ENCODE results near the gene NDUFA1. TPM values are rescaled to one million over a fixed set of nuclear protein-coding genes. Genes with fewer than 3 reads are reported as not detected.
"Not testable (repeated sequence)": the region's sequence is repeated elsewhere in the genome, so short reads cannot be mapped to it uniquely, and the experiment has no call there.

NDUFA1 gene
- total RNA-seq, result 10 to 100 TPM; 55.7 to 63.7 TPM

DNA sequence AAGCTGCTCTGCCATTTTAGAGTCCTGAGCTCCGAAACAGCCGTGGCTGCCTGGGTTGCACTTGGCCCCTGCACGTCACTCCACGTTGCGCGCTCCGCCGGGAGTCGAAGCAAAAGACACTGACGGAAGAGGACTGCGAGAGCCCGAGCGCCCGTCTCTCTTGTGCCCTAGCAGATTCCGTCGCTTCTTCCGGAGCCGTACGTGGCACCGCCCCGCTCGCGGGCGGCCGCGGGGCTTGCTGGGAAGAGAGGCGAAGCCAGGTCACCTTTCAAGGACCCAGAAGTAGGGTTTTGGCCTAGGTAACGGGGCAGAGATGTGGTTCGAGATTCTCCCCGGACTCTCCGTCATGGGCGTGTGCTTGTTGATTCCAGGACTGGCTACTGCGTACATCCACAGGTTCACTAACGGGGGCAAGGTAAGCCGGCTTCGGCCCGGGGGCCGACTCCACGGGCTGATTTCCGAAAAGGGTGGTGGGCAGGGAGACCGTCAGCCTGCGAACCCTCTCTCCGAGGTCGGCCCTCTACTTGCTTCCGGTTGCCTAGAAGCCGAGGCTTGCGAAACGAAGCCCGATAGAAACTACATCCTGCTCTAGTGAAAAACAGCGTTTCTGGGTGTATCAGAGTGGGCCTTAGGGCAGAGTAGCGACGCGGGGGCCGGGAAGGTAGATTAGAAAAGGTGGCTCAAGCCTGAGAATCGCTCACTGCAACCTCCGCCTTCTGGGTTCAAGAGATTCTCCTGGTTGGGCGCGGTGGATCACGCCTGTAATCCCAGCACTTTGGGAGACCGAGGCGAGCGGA, at the start of gene NDUFA1, which contains the start of gene RNF113A:
Gene NDUFA1, plus strand, starts transcription at position 234 of the 797 bp plus-strand sequence. Its CDS starts 80 bp downstream, at position 314.
Gene RNF113A, minus strand, starts transcription at position 135 of the 797 bp plus-strand sequence. Its CDS starts 120 bp downstream, at position 15.
- no peaks in the 10 kb centered on the region for H3K27me3 Mint-ChIP-seq (ENCODE audit: low read depth)
- H3K9me3 Mint-ChIP-seq, result no peaks in the 10 kb centered on the region
- peak; percentile 86 to 88 for DNase-seq
- peak; percentile 94 to 96 for ATAC-seq (replicated peaks in 1 of 2)
- H3K27ac Mint-ChIP-seq, result peak within 1 kb of the TSS; percentile 99
- peaks cover 24% of the 10 kb centered on the region for H3K4me1 Mint-ChIP-seq (ENCODE audit: low read depth)
- peak within 1 kb of the TSS; percentile 92 to 100 for H3K4me3 Mint-ChIP-seq
- peaks cover 11% of the 10 kb centered on the region in 2 donors for H3K36me3 Mint-ChIP-seq (ENCODE audit: insufficient read depth in 2 of 2)

DNA sequence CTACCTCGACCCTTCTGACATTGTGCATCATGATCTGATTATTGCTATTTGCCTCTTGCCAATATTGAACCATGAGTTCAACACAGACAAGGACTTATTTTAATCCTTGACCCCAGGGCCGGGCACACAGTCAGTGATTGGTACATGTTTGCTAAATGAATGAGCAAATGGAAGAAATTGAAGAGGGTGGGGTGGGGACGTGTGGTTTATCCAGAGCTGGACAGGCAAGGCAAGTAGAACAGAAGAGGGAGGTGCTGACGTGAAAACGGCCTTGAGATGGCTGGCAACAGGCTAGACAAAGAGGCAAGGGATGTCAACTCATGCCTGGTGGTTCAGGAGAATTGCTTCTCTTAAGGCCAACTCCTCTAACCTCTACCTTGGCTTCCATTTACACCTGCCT, 47.4 kb upstream of the NDUFA1 start:
- peaks cover 29% of the 10 kb centered on the region for H3K4me1 Mint-ChIP-seq (ENCODE audit: low read depth)
- not testable (repeated sequence) for H3K4me3 Mint-ChIP-seq; H3K36me3 Mint-ChIP-seq (ENCODE audit: insufficient read depth in 2 of 2); H3K9me3 Mint-ChIP-seq; DNase-seq; H3K27me3 Mint-ChIP-seq (ENCODE audit: low read depth); ATAC-seq (replicated peaks in 1 of 2); H3K27ac Mint-ChIP-seq

DNA sequence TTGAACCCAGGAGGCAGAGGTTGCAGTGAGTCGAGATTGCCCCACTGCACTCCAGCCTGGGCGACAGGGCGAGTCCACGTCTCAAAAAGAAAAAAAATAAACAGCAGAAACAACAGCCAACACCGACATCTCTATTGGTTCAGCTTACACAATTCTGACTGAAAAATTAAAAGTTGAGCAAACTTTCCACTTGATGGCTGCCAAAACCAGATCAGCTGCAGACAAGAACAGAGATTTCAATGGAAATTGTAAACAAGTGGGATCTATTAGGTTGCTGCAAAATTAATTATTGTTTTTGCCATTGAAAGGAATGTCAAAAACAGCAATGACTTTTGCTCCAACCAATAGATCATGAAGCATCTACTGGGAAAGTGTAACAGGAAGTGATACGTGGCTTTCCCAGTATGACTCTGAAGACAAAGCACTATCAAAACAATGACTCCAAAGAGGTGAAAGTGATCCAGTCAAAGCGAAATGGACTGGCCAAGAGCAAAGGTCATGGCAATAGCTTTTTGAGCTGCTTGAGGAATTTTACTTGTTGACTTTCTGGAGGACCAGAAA, 45.2 kb upstream of the NDUFA1 start:
- H3K27me3 Mint-ChIP-seq (ENCODE audit: low read depth), result peaks cover 16% of the 10 kb centered on the region
- peak; percentile 72 to 85 for ATAC-seq (replicated peaks in 1 of 2)

DNA sequence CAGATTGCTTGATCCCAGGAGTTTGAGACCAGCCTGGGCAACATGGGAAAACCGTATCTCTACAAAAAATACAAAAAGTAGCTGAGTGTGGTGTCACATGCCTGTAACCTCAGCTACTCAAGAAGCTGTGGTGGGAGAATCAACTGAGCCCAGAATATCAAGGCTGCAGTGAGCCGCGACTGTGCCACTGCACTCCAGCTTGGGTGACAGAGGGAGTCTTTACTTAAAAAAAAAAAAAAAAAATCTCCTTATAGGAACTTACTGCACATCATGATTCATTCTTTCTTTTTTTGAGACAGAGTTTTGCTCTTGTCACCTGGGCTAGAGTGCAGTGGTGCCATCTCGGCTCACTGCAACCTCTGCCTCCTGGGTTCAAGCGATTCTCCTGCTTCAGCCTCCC, 43.2 kb upstream of the NDUFA1 start:
- H3K36me3 Mint-ChIP-seq (ENCODE audit: insufficient read depth in 2 of 2), result peaks cover 10 to 16% of the 10 kb centered on the region in 2 donors

More for the DNA sequence above, 45.2 kb upstream of the NDUFA1 start:
- DNase-seq, result peak; percentile 22 to 39
- H3K4me3 Mint-ChIP-seq, result peak overlapping the region in 1 of 2 donors; percentile 48
- H3K4me1 Mint-ChIP-seq (ENCODE audit: low read depth), result peaks cover 25% of the 10 kb centered on the region
- H3K36me3 Mint-ChIP-seq (ENCODE audit: insufficient read depth in 2 of 2), result peaks cover 10 to 14% of the 10 kb centered on the region in 2 donors
- H3K27ac Mint-ChIP-seq, result peak overlapping the region; percentile 33
- H3K9me3 Mint-ChIP-seq, result no peaks in the 10 kb centered on the region

DNA sequence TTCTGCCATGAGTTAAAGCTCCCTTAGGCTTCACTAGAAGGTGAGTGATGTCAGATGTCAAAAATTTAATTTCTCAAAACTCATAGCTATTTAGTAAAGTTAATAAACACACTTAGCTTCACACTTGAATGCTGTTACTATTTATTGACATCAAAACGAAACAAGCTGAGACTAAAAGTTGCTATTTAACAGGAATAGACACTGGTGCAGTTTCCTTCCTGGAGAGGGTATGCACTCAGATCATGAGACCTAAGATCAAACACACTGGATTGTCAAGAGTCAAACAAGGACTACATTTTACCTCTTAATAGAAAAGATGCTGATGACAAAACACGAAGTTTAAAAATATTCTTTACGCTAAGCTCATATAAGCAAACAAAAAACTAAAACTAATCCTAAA, 37.7 kb upstream of the NDUFA1 start:
- Mint-ChIP-seq H3K4me1 (ENCODE audit: low read depth) (no peaks in the 10 kb centered on the region), H3K27me3 (ENCODE audit: low read depth) (peaks cover 24% of the 10 kb centered on the region), H3K4me3 (no peak overlapping the region), H3K27ac (no peak overlapping the region), H3K36me3 (ENCODE audit: insufficient read depth in 2 of 2) (peaks cover 19 to 33% of the 10 kb centered on the region in 2 donors), H3K9me3 (no peaks in the 10 kb centered on the region)
- ATAC-seq (replicated peaks in 1 of 2) (no peak), DNase-seq (no peak)

More for the DNA sequence above, 43.2 kb upstream of the NDUFA1 start:
- no peak for DNase-seq
- Mint-ChIP-seq H3K4me3 (no peak overlapping the region), H3K27me3 (ENCODE audit: low read depth) (peaks cover 16% of the 10 kb centered on the region), H3K9me3 (no peaks in the 10 kb centered on the region), H3K27ac (no peak overlapping the region), H3K4me1 (ENCODE audit: low read depth) (peaks cover 15% of the 10 kb centered on the region)
- ATAC-seq (replicated peaks in 1 of 2), result peak; percentile 29 to 30

DNA sequence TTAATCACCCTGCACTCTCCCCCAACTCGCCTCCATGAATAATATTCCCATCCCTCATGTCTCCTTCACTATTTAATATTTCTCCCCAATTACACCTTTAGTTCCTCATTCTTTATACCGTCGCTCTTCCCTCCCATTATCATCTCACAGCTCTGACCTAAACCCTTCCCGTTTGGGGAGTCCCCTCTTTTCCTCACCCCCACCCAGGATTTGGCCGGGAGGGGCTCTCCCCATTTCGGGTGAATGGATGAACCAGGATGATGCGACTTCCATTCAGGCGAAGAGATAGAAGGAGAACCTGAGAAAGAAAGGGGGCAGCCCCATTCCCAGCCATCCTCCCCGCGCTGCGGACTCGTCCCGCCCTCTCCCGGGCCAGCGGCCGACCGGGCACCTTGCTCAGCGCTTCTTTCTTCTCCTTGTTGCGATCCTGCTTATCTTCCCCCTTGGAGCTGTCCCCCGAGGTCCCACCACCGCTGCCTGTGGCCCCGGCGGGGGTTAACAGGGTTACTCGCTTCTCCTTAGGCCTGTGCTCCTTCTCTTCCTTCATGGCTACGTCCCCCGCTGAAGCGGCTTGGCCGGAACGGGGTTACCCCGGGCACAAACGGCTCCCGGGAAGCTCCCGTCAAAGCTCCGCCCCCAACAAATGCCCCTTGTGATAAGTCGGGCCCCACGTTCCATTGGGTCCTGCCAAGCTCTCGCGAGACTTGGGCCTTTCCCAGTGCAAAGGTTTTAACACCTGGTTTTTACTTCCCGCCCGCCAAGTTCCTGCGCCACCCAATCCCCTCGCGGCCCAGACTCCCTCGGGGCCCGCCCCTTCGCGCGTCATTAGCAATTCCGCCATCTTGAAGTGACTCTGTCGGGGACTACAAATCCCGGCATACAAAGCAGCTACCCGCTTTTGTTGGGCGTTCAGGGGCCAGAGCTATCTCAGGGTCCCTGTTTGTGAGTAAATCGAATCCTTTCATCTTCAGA, 19.0 kb upstream of the NDUFA1 start, which contains the start of gene UPF3B:
Gene UPF3B, minus strand, starts transcription at position 582 of the 972 bp plus-strand sequence. Its CDS starts 35 bp downstream, at position 547.
- peaks cover 6 to 18% of the 10 kb centered on the region in 2 donors for H3K36me3 Mint-ChIP-seq (ENCODE audit: insufficient read depth in 2 of 2)
- ATAC-seq (replicated peaks in 1 of 2) (peak; percentile 96 to 97), DNase-seq (peak; percentile 92 to 95)
- peaks cover 15% of the 10 kb centered on the region for H3K27me3 Mint-ChIP-seq (ENCODE audit: low read depth)
- H3K4me1 Mint-ChIP-seq (ENCODE audit: low read depth), result peaks cover 7% of the 10 kb centered on the region
- peak within 1 kb of the TSS; percentile 88 to 100 for H3K4me3 Mint-ChIP-seq
- H3K9me3 Mint-ChIP-seq, result no peaks in the 10 kb centered on the region
- H3K27ac Mint-ChIP-seq, result peak within 1 kb of the TSS; percentile 100

DNA sequence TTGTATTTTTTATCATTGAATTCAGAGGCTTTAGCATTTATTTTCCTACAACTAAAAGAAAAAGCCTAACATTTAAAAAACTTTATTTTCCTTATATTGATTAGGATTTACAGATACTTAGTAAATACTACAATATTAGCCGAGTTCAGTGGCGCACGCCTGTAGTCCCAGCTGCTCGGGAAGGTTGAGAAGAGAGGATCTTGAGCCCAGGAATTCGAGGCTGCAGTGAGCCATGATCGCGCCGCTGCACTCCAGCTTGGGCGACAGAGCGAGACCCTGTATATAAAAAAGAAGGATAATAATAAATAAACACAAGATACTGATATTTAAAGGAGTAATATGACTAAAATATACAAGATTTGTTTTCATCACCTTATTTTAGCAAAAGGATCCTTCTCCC, 18.2 kb upstream of the NDUFA1 start:
- Mint-ChIP-seq H3K4me1 (ENCODE audit: low read depth) (peaks cover 7% of the 10 kb centered on the region), H3K36me3 (ENCODE audit: insufficient read depth in 2 of 2) (peaks cover 6 to 16% of the 10 kb centered on the region in 2 donors), H3K27me3 (ENCODE audit: low read depth) (peaks cover 21% of the 10 kb centered on the region), H3K9me3 (no peaks in the 10 kb centered on the region), H3K4me3 (peak overlapping the region; percentile 88 to 100), H3K27ac (peak overlapping the region; percentile 100)
- DNase-seq (no peak), ATAC-seq (replicated peaks in 1 of 2) (no peak)

DNA sequence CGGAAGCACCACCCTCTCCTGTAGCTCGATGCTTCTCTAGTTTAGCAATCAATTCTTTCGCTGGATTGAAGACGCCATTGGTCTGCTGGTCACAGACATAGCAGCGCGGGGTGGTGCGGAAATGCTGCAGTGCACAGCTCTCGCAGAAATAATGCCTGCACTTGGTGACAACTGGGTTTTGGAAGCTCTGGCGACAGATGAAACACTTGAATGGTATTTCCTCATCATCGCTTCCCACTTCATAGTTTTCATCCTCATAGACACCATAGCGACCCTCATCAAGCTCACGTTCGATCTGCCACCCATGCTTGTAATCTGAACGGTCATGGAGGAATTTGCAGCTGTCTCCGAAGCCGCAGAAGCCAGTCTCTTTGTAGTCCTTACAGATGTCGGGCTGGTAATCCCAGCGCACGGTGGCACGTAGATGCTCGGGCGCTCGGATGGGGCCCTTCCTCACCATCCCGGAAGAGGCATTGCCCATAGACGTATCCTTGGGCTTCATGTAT, 953 bp upstream of the NDUFA1 start:
- peaks cover 24% of the 10 kb centered on the region for H3K4me1 Mint-ChIP-seq (ENCODE audit: low read depth)
- H3K36me3 Mint-ChIP-seq (ENCODE audit: insufficient read depth in 2 of 2), result peaks cover 11% of the 10 kb centered on the region in 2 donors
- peak overlapping the region; percentile 99 for H3K27ac Mint-ChIP-seq
- no peaks in the 10 kb centered on the region for H3K27me3 Mint-ChIP-seq (ENCODE audit: low read depth)
- peak overlapping the region; percentile 92 to 100 for H3K4me3 Mint-ChIP-seq
- DNase-seq (peak; percentile 37 to 46), ATAC-seq (replicated peaks in 1 of 2) (peak; percentile 17 to 25)
- H3K9me3 Mint-ChIP-seq, result no peaks in the 10 kb centered on the region

DNA sequence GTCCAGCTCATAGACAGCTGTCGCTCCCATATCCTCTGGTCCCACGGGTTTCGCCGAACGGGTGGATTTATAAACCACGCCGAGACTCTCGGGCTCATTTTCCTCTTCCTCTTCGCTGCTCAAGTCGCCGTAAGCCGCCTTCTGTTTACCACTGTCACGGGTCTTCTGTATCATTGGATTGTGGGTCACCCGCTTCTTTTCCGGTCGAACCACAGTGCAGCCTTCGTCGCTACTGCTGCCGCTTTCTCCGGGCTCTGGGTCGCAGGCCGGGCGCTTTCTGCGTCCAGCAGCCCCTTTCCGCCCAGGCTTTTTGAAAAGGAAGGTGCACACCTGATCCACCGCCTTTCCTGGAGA, 410 bp upstream of the NDUFA1 start:
- DNase-seq (no peak), ATAC-seq (replicated peaks in 1 of 2) (peak; percentile 57 to 59)
- Mint-ChIP-seq H3K27me3 (ENCODE audit: low read depth) (no peaks in the 10 kb centered on the region), H3K36me3 (ENCODE audit: insufficient read depth in 2 of 2) (peaks cover 11% of the 10 kb centered on the region in 2 donors), H3K27ac (peak overlapping the region; percentile 99), H3K9me3 (no peaks in the 10 kb centered on the region), H3K4me3 (peak overlapping the region; percentile 92 to 100), H3K4me1 (ENCODE audit: low read depth) (peaks cover 24% of the 10 kb centered on the region)

DNA sequence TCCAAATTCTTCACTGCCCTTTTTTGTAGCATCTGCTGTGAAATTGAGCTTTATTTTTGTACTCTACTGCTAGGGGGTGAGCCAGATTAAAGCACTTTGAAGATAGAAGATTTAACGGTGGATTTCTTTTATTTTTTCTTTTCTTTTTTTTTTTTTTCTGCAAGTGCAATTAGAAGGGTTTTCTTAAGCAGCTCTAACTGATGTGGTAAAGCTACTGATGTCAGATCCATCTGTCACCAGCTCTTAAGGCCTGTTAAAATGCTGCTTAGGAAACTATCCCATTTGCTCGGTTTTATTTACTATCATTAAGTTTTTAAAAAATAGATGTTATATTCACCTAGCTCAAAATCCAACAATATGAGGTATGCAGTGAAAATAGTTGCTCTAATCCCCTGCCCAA, 7.1 kb downstream of the NDUFA1 start:
- Mint-ChIP-seq H3K27me3 (ENCODE audit: low read depth) (peaks cover 16% of the 10 kb centered on the region), H3K36me3 (ENCODE audit: insufficient read depth in 2 of 2) (peaks cover 0 to 2% of the 10 kb centered on the region in 2 donors), H3K27ac (no peak overlapping the region), H3K4me3 (no peak overlapping the region), H3K4me1 (ENCODE audit: low read depth) (peaks cover 14% of the 10 kb centered on the region), H3K9me3 (no peaks in the 10 kb centered on the region)
- DNase-seq (no peak), ATAC-seq (replicated peaks in 1 of 2) (no peak)

DNA sequence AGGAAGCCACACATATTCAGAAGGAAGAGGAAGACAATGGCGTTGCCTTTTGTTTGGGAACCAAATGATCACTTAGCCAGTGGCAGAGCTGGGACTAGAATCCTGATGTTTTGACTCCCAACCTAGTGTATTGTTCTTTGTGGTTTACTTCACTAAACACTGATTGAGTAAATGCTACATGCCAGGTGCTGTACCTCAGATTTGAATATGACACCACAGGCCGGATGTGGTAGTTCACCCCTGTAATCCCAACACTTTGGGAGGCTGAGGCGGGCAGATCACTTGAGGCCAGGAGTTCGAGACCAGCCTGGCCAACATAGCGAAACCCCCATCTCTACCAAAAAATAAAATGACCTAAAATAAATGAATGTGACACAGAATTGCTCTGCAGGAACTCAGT, 8.4 kb downstream of the NDUFA1 start:
- no peaks in the 10 kb centered on the region for H3K9me3 Mint-ChIP-seq
- DNase-seq, result no peak
- no peak overlapping the region for H3K27ac Mint-ChIP-seq
- peaks cover 16% of the 10 kb centered on the region for H3K27me3 Mint-ChIP-seq (ENCODE audit: low read depth)
- peaks cover 14% of the 10 kb centered on the region for H3K4me1 Mint-ChIP-seq (ENCODE audit: low read depth)
- peak in 1 of 2 donors; percentile 53 for ATAC-seq (replicated peaks in 1 of 2)
- H3K4me3 Mint-ChIP-seq, result no peak overlapping the region
- peaks cover 0 to 2% of the 10 kb centered on the region in 2 donors for H3K36me3 Mint-ChIP-seq (ENCODE audit: insufficient read depth in 2 of 2)

Measured in activated T-cell treated with anti-CD3 and anti-CD28 coated beads, Interleukin-2, amount 50 U/mL, for 72 hours (primary cell).